Stimulated activated CD4-positive, alpha-beta T cell treated with anti-CD3 and anti-CD28 coated beads, TNF-alpha, amount 100 ng/mL, for 4 hours (primary cell): Measurements from ENCODE around the gene LZIC.

Experiments used
- DNase-seq, 3 experiments: peaks; one replicate each; pipeline ENCODE4 v3.0.0-alpha.2; 2020; ENCODE audit warnings: low read depth in 3 of 3

Gene LZIC

DNA sequence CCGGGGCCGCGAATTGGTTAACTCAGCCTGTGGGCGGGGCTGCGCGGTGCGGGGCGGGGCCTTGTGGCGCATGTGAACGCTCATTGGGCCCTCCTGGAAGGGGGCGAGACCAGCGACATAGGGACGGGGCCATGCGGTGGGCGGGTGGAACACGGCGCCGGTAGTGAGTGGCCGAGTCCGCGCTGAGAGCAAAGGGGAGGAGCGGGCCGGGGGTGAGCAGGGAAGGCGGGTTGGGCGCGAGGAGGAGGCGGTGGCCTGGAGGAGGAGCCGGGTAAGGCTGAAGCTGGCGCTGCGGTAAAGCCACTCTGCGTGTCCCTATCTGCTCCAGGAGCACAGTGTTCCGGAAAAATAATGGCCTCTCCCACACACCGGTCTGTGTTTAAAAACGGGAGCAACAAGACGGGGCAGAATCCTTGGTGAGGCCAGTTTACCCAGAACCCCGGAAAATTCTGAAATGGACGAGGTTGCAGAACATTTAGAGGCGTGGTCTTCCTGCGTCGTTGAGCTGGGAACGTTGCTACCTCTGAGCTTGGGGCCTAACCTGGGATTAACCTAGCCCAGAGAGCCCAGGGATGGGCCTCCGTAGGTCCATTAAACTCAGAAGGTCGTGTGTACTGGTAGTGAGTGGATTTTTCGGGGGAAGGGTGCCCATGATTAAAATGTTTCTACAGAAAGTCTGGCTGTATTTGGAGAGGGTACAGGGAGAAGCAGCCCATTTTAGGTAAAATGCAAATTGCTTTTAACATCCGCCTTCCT is 32.6 kb downstream of the LZIC start:
- peak; percentile 100 for DNase-seq

DNA sequence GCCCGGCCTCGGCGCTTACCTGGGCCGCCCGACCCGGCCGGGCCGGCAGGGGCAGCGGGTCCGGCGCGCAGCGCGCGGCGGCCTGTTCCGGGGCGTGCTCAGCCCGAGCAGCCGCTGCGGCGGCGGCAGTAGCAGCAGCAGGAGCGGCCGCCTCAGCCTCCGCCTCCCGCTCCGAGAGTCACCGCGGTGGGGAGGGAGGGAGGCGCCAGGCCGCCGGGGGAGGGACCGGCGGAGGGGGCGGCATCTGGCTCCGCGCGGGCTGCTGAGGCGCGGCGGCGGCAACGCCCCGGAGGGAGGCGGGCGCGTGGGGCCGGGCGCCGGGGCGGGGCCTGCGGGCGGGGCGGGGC is 33.1 kb downstream of the LZIC start, which contains the start of gene CTNNBIP1:
TSS of gene CTNNBIP1 (minus strand) at position 194 of the 347 bp plus-strand sequence. CDS start 38,205 bp downstream, outside the sequence.
- no peak for DNase-seq

DNA sequence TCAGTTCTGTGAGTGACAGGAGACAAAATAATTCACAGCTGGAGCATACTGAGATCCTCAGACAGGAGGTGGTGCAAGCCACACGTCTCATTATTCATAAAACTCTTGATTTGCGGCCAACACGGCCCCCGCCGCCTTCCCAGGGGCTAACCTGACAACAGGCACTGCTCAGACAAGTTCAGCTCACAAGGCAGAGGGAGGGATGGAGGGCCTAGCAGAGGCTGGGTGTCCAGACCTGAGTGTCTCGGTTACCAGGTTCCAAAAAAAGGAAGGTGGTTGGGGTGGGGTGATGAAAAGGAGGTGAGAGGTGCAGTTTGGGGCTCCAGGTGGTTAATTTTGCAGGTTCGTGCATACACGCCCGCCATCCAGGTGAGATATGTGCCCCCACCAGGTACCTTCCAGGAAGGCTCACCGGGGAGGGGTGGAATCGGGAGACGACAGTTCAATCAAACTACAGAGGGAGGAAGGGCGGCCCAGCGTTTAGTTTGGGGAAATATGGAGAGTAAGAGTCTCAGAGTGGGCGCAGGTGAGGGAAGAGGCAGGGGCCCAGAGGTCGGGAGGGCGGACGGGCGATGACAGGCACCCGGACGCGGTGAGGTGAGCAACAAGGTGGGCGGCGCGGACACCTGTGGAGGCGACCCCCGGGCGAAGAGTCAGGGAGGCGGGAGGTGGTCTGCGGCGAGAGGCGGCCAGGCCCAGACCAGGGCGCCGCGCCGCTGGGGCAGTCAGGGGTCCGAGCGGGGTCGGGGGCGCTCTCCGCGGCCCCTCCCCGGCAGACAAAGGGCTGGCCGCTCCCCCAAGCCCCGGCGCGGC is 33.8 kb downstream of the LZIC start:
- DNase-seq = peak; percentile 4 to 12 (median 5)

DNA sequence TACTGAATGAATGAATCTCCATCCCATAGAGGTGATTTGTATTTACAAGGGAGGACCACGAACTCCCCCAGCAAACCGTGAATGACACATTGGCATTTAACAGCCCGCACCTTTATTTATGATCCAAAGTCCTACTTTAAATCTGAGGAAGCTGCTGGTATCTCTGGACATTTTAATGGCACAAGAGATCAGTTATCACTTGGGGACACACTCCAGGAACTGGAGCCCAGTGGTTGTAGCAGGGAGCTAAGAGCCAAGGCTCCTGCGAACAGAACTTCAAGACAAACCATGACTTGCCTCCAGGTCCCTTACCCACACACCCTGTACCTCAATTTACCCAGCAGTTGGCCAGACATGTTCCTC is 34.3 kb downstream of the LZIC start:
- no peak for DNase-seq

DNA sequence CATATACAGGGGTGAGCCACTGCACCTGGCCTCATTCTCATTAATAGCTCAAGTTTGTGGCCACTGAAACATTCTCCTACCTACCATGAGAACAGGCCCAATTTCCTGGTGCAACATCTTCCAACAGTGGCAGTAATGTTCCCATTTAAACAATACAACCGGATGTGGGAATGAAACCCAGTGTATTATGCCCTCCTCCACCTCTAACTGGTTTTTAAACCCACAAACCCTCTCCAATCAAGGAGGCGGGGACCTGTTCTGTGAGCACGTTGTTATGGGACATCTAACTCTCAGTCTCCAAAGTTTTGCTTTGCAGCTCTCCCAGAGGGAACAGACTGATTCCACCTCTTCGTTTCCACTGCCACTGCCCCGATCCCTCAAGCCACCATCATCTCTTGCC is 35.8 kb downstream of the LZIC start:
- DNase-seq = no peak

DNA sequence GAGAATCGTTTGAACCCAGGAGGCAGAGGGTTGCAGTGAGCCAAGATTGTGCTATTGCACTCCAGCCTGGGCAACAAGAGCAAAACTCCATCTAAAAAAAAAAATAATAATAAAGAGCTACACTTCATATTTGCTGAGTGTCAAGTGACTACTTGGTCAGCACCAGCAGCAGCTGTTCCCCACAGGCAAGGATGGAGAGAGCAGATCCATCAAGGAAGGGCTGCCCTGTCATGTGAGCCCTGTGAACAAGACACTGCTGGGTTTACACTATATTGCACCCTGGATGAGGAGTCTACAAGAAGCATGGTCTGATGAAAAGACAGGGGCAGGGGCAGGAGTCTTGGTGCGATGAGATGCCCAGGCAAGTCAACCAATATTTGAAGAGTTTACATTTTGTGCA is 36.7 kb downstream of the LZIC start:
- no peak for DNase-seq

DNA sequence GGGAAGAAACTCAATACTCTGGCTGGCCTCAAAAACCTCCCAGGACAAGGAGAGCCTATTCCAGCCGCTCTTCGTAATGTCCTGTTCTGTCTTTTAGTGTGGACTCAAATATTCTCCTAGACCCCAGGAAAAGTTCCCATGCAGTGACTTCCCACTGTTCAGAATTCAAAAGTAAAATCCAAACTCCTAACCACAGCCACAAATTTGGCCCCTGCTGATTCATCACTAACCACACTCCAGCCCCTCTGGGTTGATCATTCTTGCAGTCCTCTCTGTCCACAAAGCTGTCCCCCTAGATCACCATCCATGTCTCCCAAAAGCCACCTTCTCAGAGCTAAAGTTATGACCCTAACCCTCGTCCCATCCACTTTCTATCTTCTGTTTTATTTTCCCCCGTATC is 38.2 kb downstream of the LZIC start:
- DNase-seq = no peak

DNA sequence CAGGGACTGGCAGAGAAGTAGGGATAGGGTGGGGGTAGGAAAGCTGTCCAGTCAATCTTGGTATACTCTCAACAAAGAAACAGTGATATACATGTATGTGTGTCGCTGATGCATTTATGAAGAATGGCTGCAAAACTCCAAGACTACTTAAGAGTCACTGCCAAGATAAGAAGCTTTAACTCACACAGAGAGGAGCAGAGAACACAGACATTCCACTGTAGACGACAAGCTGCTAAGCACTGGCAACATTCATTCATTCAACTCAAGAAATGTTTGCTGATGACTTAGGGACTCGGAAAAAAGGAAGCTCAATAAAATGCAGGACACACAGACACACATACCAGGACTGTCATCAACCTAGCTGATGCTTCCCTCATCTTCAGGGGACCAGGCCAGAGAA is 38.6 kb downstream of the LZIC start:
- DNase-seq = no peak

DNA sequence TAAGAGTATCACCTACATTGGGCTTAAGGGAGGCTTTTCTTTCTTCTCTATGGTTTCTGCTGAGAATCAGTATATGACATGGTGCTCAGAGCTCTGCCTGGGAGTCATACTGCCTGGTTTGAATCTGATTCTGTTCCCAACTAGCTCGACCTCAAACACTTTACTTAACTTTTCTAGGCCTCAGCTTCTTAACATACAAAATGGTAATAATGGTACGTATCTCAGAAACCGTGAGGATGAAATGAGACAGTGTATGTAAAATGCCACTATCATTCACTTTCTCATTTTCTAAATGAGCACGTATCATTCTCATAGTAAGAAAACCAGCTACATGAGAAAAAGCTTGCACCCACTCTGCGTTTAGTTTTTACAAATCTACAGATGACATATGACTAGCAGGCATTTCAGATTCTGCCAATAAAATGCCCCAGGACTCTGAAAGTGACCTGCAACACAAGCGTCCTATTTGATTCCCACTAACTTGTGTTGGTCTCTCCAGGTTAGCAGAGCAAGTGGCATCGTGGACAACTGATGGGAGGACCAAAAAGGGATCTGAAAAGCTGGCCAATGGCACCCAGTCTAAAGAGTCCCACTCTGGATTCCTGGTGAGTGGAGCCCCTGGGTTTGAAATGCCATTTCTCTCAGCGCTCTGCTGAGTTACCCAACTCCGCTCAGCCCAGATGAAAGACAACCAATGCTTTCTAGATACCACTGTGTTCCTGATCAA is 39.2 kb downstream of the LZIC start:
- no peak for DNase-seq

DNA sequence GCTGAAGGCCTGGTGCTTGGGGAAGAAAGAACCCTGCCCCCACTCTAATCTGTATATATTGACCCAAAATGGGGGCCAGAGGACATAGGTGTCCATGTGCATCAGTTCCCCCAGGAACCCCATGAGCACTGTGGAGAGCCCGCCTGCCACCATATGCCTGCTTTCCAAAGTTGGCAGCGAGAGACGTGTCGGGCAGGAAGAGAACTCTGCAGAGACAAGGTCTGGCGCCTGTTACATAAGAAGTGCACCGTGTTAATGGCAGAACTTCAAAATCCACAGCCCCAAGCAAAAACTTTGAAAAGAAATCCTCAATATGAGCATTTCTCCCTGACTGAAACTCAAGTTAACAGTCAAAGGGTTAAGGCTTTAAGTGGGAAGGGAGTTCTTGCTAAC is 41.1 kb downstream of the LZIC start:
- no peak for DNase-seq

DNA sequence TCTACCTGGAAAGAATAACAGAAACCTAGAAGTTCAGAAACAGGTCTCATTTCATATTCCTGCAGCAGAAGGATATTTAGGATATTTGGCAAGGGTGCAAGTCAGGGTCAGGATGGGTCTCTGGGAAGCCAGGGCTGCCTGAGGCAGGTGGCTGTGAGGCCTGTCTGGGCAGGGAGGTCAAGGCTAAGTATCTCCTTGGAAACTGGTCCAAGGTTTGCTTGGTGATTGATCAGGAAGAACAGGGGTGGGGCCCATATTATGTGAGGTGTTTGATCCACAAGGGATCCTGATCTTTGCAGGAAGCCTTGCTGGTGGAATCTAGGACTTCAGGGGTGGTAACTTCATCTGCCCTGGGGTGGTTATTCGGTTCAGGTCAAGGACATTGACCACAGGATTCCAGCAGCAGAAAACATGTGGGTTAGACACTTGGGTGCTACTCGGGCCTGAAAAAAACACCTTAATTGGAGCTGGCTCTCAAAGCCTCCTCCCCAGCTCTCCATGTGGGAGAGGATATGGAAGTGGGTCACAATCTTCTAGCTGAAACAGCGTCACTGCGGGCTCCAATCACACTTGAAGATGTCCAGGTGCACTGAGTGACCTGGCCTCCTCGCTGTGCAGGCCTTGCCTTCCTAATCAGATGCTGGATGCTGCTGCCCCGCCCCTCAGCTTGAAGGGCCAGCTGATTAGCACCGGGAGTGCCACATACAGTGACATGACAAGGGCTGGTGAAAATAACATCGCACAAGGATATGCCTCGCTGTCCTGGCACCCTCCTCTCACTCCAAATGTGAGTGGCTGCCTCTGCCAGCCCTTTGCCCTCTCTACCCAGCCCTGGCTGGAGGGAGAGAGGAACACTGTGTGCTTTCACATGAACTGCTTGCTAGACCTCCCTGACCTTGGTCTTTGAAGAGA is 41.8 kb downstream of the LZIC start:
- no peak for DNase-seq

DNA sequence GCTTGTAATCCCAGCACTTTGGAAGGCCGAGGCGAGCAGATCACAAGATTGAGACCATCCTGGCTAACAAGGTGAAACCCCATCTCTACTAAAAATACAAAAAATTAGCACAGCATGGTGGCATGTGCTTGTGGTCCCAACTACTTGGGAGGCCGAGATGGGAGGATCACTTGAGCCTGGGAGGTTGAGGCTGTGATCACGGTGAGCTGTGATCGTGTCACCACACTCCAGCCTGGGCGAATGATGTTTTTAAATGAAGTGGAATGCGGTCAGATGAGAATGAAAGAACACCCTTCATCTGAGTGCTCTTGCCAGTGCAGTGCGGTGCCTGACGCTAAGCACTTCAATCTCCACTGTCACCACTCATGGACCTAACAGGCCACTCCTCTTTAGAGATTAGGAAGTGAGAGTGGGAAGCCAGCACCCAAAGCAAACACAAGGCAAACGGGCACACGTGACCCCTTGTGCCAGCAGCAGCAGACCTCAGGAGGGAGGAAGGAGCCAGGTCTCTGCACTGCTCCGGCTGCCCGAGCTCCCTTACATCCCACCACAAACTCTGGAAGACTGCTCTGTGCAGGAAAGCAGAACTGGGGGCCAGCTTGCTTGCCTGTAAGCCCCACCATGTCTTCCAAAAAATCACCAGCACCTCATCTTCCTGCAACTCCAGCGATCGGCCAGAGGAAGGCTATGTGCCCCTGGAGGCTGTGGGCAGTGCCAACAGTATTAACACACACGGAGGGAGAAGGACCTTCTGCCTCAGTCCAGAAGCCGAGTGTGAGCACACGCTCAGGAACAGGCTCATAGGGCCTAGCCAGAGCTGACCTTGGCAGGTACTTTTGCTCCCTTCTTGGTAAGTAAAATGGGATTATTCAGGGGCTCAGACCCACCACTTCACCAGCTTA is 42.8 kb downstream of the LZIC start:
- no peak for DNase-seq

DNA sequence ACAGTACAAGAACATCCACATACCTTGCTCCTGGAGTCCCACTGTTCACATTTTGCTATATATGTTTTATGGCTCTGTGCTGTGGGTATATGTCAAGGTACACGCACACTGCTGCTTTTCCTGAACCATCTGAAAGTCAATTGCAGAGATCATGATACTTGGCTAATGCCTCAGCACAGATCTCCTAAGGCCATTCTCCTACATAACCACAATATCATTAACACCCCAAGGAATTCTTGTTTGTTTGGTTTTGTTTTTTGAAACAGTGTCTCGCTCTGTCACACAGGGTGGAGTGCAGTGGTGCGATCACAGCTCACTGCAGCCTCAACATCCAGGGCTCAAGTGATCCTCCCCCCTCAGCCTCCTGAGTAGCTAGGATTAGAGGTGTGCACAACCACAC is 49.1 kb downstream of the LZIC start:
- no peak for DNase-seq

DNA sequence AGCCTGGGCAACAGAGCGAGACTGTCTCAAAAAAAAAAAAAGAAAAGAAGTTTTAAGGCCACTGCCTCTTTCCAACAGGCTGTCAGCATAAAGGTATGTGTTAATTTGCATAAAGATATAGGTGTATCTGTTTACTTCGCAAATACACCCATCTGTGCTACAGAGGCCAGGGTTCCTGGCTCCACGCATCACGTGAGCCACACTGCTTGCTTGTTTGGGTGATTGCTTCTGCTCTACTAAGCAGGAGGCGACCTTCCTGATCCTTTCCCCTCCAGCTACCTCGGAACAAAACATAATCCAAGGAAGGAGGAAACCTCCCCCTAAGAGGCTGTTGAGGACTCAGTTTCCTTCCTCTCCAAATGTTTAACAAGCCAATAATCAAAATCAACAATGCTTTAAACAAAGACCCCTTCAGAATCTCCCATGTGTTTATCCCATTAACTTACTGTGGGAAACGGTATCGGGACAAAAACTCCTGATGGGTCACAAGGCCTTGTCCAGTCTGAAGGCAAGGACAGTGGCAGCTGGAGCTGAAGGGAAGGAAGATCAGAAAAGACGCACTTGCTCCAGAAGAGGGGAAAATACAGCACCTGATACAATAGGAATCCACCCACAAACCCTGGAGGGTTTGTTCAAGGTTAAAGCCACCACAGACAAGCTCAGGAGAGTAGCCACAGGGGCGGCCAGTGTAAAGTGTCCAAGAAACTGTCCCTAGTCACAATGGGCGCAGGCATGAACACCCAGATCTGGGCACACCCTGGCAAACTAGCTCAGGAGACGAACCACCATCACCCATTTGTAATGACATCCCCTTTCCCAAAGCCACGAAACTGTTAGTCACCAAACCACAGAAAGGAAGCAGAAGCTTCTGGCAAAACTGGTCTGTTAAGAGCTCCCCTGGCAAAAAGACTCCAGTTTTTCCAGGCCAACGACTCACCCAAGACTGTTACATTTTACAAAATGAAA is 50.3 kb downstream of the LZIC start:
- no peak for DNase-seq

DNA sequence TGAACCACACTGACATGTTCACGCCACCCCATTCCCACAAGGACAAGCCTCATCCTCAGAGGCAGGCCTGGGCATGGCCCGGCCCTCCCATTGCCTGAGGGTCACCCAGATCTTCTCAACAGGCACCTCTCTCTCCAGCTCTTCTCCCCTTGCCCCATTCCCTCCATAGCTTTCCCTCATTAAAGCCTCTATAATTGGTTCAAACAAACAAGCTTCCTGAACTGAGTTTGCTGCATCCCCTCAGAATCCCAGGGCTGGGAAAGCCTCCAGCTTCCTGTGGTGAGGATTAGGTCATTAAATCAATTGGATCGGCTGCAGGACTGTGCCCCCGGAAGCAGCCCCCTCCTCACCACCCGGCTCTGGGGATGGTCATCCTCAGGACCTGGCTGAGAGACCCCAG is 52.0 kb downstream of the LZIC start:
- no peak for DNase-seq

DNA sequence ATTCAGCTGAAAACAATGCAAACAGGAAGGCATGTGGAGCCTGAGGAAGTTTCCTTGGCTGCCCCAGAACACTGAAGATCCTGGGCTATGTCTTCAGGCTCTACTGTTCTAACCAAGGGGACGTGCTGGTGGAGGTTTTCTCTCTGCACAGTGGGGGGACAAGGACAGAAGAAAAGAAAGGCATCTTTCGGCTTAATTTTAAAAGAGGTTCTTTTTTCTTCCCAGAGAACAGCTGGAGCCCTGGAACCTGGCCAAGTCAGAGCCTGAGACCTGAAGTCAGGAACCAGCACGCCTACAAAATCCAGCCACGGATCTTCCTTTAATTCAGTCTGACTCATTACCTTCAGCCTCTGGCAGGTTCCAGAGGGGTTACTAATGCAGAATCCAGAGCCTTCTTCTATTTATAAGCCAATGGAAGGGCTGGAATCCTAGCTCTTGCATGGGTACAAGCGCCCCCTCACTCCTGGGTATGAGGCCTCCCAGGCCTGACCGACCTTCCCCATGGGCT is 52.9 kb downstream of the LZIC start:
- no peak for DNase-seq

DNA sequence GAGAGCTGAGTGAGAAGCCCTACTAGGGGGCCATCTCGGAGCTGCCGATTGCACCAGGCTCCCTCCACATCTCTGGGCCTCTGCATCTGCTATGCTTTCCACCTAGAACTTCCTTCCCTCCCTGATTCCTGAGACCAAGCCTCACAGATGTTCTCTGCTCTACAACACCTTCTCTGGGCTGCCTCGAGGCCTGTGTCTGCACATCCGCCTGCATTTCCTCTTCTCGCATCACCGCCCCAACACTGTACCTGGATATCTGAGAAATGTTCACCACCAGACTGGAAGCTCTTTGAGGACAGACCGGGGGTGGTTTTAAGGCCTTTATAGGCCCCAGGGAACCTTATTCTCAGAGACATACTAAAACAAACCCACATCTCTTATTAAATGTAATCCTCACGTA is 53.8 kb downstream of the LZIC start:
- no peak for DNase-seq

DNA sequence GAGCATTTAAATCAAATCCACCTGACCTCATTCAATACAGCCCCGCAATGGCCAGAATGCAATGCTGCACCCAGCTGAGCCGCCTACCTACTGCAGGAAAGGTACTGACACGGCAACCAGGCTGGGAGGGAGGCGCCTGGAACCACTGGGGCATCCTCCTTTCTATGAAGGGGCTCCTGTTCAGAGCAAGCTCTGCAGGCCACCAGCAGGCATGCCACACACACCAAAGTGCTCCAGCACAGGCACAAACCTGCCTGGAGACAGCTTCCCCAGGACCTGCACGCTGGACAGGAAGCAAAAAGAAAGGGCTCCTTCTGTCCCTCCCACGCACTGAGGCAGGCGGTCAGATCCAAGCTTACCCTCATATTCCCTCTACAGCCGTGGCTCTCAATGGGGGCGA is 54.3 kb downstream of the LZIC start:
- no peak for DNase-seq

DNA sequence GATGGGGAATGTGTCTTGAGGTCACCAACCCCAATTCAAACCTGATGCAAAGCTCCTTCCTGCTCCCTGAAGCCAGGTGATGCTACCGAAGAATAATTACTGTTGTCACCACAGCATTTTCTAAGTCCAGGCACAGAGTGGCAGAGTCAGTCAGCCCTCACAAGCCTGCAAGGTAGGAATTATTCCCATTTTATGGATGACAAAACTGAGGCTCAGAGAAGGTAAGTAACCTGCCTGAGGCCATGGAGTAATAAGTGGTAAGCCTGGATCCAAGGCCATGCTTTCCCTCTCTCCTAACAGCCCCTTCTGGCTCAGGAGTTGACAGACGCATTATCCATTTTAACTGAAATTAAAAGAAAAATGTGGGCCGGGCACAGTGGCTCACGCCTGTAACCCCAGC is 56.1 kb downstream of the LZIC start:
- DNase-seq = no peak
